ENCODE data around the gene PRKG1. TPM values are rescaled to one million over a fixed set of nuclear protein-coding genes. Genes with fewer than 3 reads are reported as not detected.
"Not testable (repeated sequence)": the region's sequence is repeated elsewhere in the genome, so short reads cannot be mapped to it uniquely, and the experiment has no call there.

Gene PRKG1
- total and polyA plus RNA-seq, 7 experiments from 2014 or later: 0.19 TPM; not detected in 6

DNA sequence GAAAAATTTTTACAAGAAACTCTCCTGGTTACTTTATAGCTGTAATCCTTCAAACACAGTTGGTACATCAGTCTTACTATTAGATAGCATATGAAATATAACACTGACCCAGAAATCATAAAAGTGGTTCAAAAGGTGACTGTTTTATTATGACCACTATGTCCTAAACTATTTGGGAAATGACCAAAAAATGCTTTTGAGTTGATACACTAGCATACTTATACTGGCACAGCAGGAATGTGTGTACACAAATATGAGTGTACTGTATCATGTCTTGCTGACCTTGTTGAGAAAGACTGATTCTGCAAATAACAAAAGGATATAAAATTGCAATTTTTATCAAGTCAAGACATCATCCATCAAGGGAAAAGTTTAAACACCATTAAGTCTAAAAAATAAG lies 600.8 kb downstream of the PRKG1 start:
- CTCF ChIA-PET: no interaction called here
- no peak for ATAC-seq
- Histone ChIP-seq H3K9me3 (ENCODE audit: control insufficient read depth in 2 of 3, low read length in 3 of 3) (no peaks in the 10 kb centered on the region), H3K4me1 (ENCODE audit: control insufficient read depth in 2 of 2, insufficient read depth in 2 of 2, low read length in 2 of 2) (no peaks in the 10 kb centered on the region), H3K27me3 (ENCODE audit: control insufficient read depth in 2 of 2, insufficient read depth in 2 of 2, low read length in 2 of 2) (no peaks in the 10 kb centered on the region), H3K4me3 (ENCODE audit: low read length) (no peak overlapping the region), H3K36me3 (ENCODE audit: control insufficient read depth in 2 of 3, insufficient read depth in 3 of 3, low read length in 3 of 3) (no peaks in the 10 kb centered on the region), H3K27ac (ENCODE audit: low read depth, low read length) (no peak overlapping the region)
- no peak overlapping the region for H3K27ac Mint-ChIP-seq
- H3K4me3 Mint-ChIP-seq: no peak overlapping the region
- peaks cover 0 to 22% (median 6%) of the 10 kb centered on the region in 11 donors for H3K9me3 Mint-ChIP-seq
- H3K27me3 Mint-ChIP-seq: peaks cover 22 to 61% (median 35%) of the 10 kb centered on the region in 5 donors
- POLR2A ChIA-PET: interaction anchor here (0.7 kb wide), 1 partner anchor 25 kb away, joined by 3 read pairs; no protein-coding TSS in a partner anchor
- no peaks in the 10 kb centered on the region for H3K4me1 Mint-ChIP-seq
- no peak for DNase-seq
- peaks cover 0 to 4% (median 0%) of the 10 kb centered on the region in 5 donors for H3K36me3 Mint-ChIP-seq
- intact Hi-C loops (cut with micrococcal nuclease): no loop called here

DNA sequence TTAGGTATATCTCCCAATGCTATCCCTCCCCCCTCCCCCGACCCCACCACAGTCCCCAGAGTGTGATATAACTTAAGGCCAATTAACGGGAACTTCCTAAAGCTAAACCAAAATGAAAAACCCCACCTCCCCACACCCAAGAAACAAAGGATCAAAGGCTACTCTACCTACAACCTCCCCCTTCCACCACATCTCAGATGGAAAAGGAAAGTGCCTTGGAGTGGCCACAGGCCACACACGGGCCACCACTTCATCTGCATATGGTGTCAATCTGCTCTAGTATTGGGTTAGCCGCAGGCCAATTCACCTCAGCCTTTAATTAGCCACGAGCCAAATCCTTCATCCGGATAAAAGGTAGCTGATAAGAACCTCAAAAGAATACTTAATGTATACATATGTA lies 605.6 kb downstream of the PRKG1 start:
- POLR2A ChIA-PET: no interaction called here
- DNase-seq (no peak), ATAC-seq (no peak)
- Histone ChIP-seq H3K27ac (ENCODE audit: low read depth, low read length) (no peak overlapping the region), H3K36me3 (ENCODE audit: control insufficient read depth in 2 of 3, insufficient read depth in 3 of 3, low read length in 3 of 3) (no peaks in the 10 kb centered on the region), H3K4me1 (ENCODE audit: control insufficient read depth in 2 of 2, insufficient read depth in 2 of 2, low read length in 2 of 2) (no peaks in the 10 kb centered on the region), H3K4me3 (ENCODE audit: low read length) (no peak overlapping the region), H3K27me3 (ENCODE audit: control insufficient read depth in 2 of 2, insufficient read depth in 2 of 2, low read length in 2 of 2) (no peaks in the 10 kb centered on the region), H3K9me3 (ENCODE audit: control insufficient read depth in 2 of 3, low read length in 3 of 3) (no peaks in the 10 kb centered on the region)
- CTCF ChIA-PET: no interaction called here
- Mint-ChIP-seq H3K4me1 (no peaks in the 10 kb centered on the region), H3K36me3 (no peaks in the 10 kb centered on the region), H3K9me3 (no peaks in the 10 kb centered on the region), H3K27ac (no peak overlapping the region), H3K27me3 (peaks cover 26 to 50% (median 37%) of the 10 kb centered on the region in 5 donors), H3K4me3 (no peak overlapping the region)
- intact Hi-C loops (cut with micrococcal nuclease): no loop called here

DNA sequence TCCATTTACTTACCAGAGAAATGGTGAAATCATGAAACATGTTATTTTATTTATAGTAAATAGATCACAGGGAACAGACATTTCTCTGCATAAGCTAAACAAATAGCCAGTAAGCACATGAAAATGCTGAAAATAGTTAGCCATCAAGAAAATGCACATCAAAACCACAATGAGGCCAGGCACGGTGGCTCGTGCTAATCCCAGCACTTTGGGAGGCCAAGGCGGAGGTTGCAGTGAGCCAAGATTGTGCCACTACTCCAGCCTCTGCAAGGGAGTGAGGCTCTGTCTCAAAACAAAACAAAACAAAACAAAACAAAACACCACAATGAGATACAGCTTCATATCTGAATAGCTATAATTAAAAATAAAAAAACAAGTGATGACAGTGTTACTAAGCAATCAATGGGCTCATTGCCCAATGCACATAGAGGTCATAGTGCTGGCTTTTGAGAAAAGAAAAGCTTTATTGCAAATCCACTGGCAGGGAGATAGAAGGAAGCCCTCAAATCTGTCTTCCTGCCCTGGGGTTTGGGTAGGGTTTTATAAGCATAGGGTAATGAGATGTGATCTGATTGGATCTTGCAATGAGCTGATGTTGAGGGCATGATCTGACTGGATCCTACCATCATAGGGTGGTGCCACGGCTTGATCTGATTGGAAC lies 608.9 kb downstream of the PRKG1 start:
- Mint-ChIP-seq H3K27ac (no peak overlapping the region), H3K4me1 (no peaks in the 10 kb centered on the region), H3K36me3 (no peaks in the 10 kb centered on the region), H3K4me3 (no peak overlapping the region), H3K9me3 (no peaks in the 10 kb centered on the region), H3K27me3 (peaks cover 18 to 32% (median 30%) of the 10 kb centered on the region in 5 donors)
- intact Hi-C loops (cut with micrococcal nuclease): no loop called here
- no peak overlapping the region for H3K4me3 ChIP-seq (ENCODE audit: low read length)
- ATAC-seq (no peak), DNase-seq (no peak)
- no peaks in the 10 kb centered on the region for H3K9me3 ChIP-seq (ENCODE audit: control insufficient read depth in 2 of 3, low read length in 3 of 3)
- H3K27me3 ChIP-seq (ENCODE audit: control insufficient read depth in 2 of 2, insufficient read depth in 2 of 2, low read length in 2 of 2): no peaks in the 10 kb centered on the region
- POLR2A ChIA-PET: no interaction called here
- no peaks in the 10 kb centered on the region for H3K36me3 ChIP-seq (ENCODE audit: control insufficient read depth in 2 of 3, insufficient read depth in 3 of 3, low read length in 3 of 3)
- no peak overlapping the region for H3K27ac ChIP-seq (ENCODE audit: low read depth, low read length)
- no peaks in the 10 kb centered on the region for H3K4me1 ChIP-seq (ENCODE audit: control insufficient read depth in 2 of 2, insufficient read depth in 2 of 2, low read length in 2 of 2)
- CTCF ChIA-PET: no interaction called here

DNA sequence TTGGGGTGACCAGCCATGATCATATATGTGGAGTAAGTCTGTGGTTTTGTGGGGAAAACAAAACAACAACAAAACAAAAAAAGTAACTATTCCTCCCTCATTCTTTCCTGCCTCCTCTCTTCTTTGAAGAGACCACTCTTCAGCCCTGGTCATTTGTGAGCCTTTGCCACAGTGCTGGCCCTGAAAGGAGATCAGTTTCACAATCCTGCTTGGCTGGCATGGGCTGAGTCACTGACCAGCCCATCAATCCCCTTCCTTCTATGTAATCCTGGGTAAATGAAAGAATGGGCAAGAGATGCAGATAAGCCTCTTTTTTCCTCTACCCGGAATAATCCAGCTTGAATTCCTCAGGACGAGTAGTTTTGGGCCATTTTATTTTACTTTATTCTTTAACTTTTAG lies 611.5 kb downstream of the PRKG1 start:
- H3K4me1 ChIP-seq (ENCODE audit: control insufficient read depth in 2 of 2, insufficient read depth in 2 of 2, low read length in 2 of 2): no peaks in the 10 kb centered on the region

DNA sequence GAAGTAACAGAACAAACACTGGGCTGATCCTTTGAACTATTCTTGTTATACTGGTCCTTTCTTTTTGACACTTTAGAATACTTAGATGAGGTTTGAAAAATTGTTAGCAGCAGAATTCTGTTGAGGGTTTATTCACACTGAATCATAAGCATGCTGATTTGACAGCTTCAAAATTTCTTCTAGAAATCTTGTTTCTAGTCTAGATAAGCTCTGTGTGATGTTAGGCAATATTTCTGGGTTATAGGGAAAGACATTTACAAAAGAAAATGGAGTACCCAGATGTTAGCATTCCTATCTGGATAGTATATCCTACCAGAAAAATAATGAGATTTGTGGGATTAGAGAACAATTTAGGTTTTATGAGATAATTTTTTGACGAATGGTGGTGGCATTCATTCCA lies 613.0 kb downstream of the PRKG1 start:
- intact Hi-C loops (cut with micrococcal nuclease): loop anchor here in 1 of 2 donors (5.0 kb wide), 1 partner anchor 45 kb away; no protein-coding TSS in a partner anchor
- peaks cover 0 to 4% (median 0%) of the 10 kb centered on the region in 5 donors for H3K36me3 Mint-ChIP-seq
- H3K4me1 ChIP-seq (ENCODE audit: control insufficient read depth in 2 of 2, insufficient read depth in 2 of 2, low read length in 2 of 2): no peaks in the 10 kb centered on the region
- H3K36me3 ChIP-seq (ENCODE audit: control insufficient read depth in 2 of 3, insufficient read depth in 3 of 3, low read length in 3 of 3): no peaks in the 10 kb centered on the region
- ATAC-seq (no peak), DNase-seq (no peak)
- H3K9me3 Mint-ChIP-seq: peaks cover 0 to 13% (median 2%) of the 10 kb centered on the region in 11 donors
- H3K27ac ChIP-seq (ENCODE audit: low read depth, low read length): no peak overlapping the region
- POLR2A ChIA-PET: no interaction called here
- H3K27me3 ChIP-seq (ENCODE audit: control insufficient read depth in 2 of 2, insufficient read depth in 2 of 2, low read length in 2 of 2): no peaks in the 10 kb centered on the region
- H3K4me3 Mint-ChIP-seq: no peak overlapping the region
- H3K27me3 Mint-ChIP-seq: peaks cover 4 to 14% (median 7%) of the 10 kb centered on the region in 5 donors
- CTCF ChIA-PET: no interaction called here
- no peaks in the 10 kb centered on the region for H3K9me3 ChIP-seq (ENCODE audit: control insufficient read depth in 2 of 3, low read length in 3 of 3)
- H3K27ac Mint-ChIP-seq: no peak overlapping the region
- peaks cover 0 to 13% (median 0%) of the 10 kb centered on the region in 7 donors for H3K4me1 Mint-ChIP-seq
- H3K4me3 ChIP-seq (ENCODE audit: low read length): no peak overlapping the region

More for the DNA sequence above, 611.5 kb downstream of the PRKG1 start:
- no peak for ATAC-seq
- no peak overlapping the region for H3K4me3 Mint-ChIP-seq
- H3K9me3 Mint-ChIP-seq: peaks cover 0 to 13% (median 2%) of the 10 kb centered on the region in 11 donors
- no peaks in the 10 kb centered on the region for H3K36me3 ChIP-seq (ENCODE audit: control insufficient read depth in 2 of 3, insufficient read depth in 3 of 3, low read length in 3 of 3)
- intact Hi-C loops (cut with micrococcal nuclease): loop anchor here in 1 of 2 donors (5.0 kb wide), 1 partner anchor 47 kb away; no protein-coding TSS in a partner anchor
- DNase-seq: no peak
- H3K9me3 ChIP-seq (ENCODE audit: control insufficient read depth in 2 of 3, low read length in 3 of 3): no peaks in the 10 kb centered on the region
- H3K27ac Mint-ChIP-seq: no peak overlapping the region
- no peak overlapping the region for H3K4me3 ChIP-seq (ENCODE audit: low read length)
- H3K27me3 Mint-ChIP-seq: peaks cover 4 to 19% (median 10%) of the 10 kb centered on the region in 5 donors
- no peak overlapping the region for H3K27ac ChIP-seq (ENCODE audit: low read depth, low read length)
- no peaks in the 10 kb centered on the region for H3K27me3 ChIP-seq (ENCODE audit: control insufficient read depth in 2 of 2, insufficient read depth in 2 of 2, low read length in 2 of 2)
- H3K4me1 Mint-ChIP-seq: peaks cover 0 to 13% (median 0%) of the 10 kb centered on the region in 7 donors
- POLR2A ChIA-PET: no interaction called here
- H3K36me3 Mint-ChIP-seq: peaks cover 0 to 4% (median 0%) of the 10 kb centered on the region in 5 donors
- CTCF ChIA-PET: no interaction called here

DNA sequence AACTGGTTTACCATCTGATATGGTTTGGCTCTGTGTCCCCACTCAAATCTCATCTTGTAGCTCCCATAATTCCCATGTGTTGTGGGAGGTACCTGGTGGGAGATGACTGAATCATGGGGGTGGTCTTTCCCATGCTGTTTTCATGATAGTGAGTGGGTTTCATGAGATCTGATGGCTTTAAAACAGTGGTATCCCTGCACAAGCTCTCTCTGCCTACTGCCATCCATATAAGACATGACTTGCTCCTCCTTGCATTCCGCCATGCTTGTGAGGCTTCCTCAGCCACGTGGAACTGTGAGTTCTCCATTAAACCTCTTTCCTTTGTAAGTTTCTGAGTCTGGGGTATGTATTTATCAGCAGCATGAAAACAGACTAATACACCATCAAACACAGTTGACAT lies 614.5 kb downstream of the PRKG1 start:
- Mint-ChIP-seq H3K9me3 (peaks cover 0 to 13% (median 2%) of the 10 kb centered on the region in 11 donors), H3K4me1 (peaks cover 0 to 13% (median 0%) of the 10 kb centered on the region in 7 donors), H3K27ac (peak overlapping the region in 1 of 9 donors; percentile 28)
- DNase-seq; H3K27me3 ChIP-seq (ENCODE audit: control insufficient read depth in 2 of 2, insufficient read depth in 2 of 2, low read length in 2 of 2); H3K27ac ChIP-seq (ENCODE audit: low read depth, low read length); H3K4me1 ChIP-seq (ENCODE audit: control insufficient read depth in 2 of 2, insufficient read depth in 2 of 2, low read length in 2 of 2); H3K36me3 ChIP-seq (ENCODE audit: control insufficient read depth in 2 of 3, insufficient read depth in 3 of 3, low read length in 3 of 3); H3K4me3 ChIP-seq (ENCODE audit: low read length); CTCF ChIA-PET; H3K36me3 Mint-ChIP-seq; H3K4me3 Mint-ChIP-seq; H3K9me3 ChIP-seq (ENCODE audit: control insufficient read depth in 2 of 3, low read length in 3 of 3); POLR2A ChIA-PET; ATAC-seq; H3K27me3 Mint-ChIP-seq: not testable (repeated sequence)
- intact Hi-C loops (cut with micrococcal nuclease): loop anchor here in 1 of 2 donors (5.0 kb wide), 1 partner anchor 43 kb away; no protein-coding TSS in a partner anchor

DNA sequence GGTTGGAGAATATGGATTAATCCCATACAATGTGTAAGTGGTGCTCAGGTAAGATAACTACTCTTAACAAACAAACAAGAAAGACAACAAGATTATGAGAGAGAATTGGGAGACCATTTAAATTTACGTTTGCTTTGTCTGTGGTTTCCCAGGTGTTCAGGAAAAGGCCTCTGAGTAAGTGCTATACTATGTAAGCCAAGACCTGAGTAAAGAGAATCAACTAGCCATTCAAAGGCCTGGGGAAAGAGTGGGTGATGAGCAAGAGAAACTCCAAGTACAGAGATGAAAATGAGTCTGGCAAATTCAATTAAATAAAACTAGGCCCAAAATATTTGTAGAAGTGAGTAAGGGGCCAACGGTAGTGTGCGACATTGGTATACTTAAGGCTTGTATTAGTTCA lies 615.2 kb downstream of the PRKG1 start:
- H3K36me3 Mint-ChIP-seq: peaks cover 0 to 4% (median 0%) of the 10 kb centered on the region in 5 donors
- no peak overlapping the region for H3K27ac Mint-ChIP-seq
- H3K27ac ChIP-seq (ENCODE audit: low read depth, low read length): no peak overlapping the region
- no peaks in the 10 kb centered on the region for H3K36me3 ChIP-seq (ENCODE audit: control insufficient read depth in 2 of 3, insufficient read depth in 3 of 3, low read length in 3 of 3)
- intact Hi-C loops (cut with micrococcal nuclease): loop anchor here in 1 of 2 donors (5.0 kb wide), 1 partner anchor 43 kb away; no protein-coding TSS in a partner anchor
- H3K27me3 Mint-ChIP-seq: peaks cover 0 to 8% (median 0%) of the 10 kb centered on the region in 5 donors
- ChIA-PET CTCF (no interaction called here), POLR2A (no interaction called here)
- no peak overlapping the region for H3K4me3 ChIP-seq (ENCODE audit: low read length)
- H3K4me1 Mint-ChIP-seq: peaks cover 0 to 13% (median 5%) of the 10 kb centered on the region in 7 donors
- no peaks in the 10 kb centered on the region for H3K9me3 ChIP-seq (ENCODE audit: control insufficient read depth in 2 of 3, low read length in 3 of 3)
- no peaks in the 10 kb centered on the region for H3K4me1 ChIP-seq (ENCODE audit: control insufficient read depth in 2 of 2, insufficient read depth in 2 of 2, low read length in 2 of 2)
- DNase-seq: no peak
- peaks cover 0 to 13% (median 2%) of the 10 kb centered on the region in 11 donors for H3K9me3 Mint-ChIP-seq
- no peaks in the 10 kb centered on the region for H3K27me3 ChIP-seq (ENCODE audit: control insufficient read depth in 2 of 2, insufficient read depth in 2 of 2, low read length in 2 of 2)
- no peak for ATAC-seq
- H3K4me3 Mint-ChIP-seq: no peak overlapping the region

Data from naive thymus-derived CD4-positive, alpha-beta T cell (primary cell).